Activated CD4-positive, alpha-beta T cell treated with anti-CD3 and anti-CD28 coated beads for 48 hours (primary cell): ENCODE measurements around the gene PLXNB2.
A peak's percentile ranks its signal among the peaks of the same experiment; 100 is the strongest.

Source experiments
- DNase-seq: peaks from one replicate; pipeline ENCODE4 v3.0.0-alpha.2; 2020

PLXNB2 gene

DNA sequence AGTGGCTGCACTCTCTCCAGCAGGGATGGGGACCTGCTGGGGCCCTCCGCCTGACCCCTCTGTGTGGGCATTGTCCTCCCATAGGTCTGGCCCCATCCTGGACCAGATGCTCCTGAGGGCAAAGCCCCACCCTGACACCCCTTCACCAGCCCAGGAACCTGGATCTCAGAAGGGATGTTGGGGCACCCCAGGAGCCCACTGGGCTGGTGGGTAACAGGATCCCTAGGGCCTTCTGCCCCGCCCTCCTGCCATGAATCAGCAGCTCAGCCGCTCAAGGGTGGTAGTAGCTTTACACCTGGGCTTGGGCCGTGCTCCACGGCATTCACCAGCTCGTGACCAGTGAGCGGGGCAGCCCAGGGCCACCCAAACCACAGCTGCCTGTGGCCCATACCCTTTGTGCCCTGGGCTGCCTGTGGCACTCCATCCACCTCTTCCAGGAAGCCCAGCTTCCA lies 45.0 kb downstream of the PLXNB2 start:
- peak; percentile 51 for DNase-seq

DNA sequence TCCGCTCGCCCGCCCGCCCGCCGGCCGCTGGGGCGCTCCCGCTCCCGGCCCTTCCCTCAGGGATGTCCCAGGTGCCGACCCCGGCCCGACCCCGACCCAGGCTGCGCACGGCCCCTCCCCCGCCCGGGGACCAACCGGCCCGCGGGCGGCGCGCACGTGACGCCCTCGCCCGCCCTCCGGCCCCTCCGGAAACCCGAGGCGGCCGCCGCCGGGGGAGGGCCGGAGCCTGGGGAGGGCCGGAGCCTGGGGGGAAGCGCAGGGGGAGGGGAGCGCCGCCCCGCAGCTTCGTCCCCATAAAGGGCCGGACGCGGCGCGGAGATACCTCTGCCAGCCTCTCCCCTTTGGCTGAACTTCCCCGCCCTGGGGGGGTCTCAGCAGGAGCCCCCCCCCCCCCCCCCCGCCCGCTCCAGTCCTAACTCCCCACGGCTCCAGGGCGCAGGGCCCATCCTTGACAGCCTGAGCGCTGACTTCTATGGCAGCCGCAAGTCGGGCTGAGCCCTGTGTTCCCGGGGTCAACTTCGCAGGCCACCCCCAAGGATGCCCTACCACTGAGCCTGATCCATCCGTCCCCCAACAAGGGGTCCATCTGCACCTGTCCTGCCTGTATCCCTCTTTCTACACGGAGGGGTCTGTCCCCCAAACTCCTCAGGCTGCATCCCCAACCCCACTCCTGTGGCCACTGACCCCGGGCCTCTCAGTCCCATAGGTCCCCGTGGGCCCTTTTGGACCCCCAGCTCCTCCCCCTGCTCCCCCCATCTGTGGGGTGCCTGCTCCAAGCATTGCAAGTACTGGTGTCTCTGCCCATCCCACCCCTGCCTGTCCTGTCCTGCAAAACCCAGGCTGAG lies 45.6 kb downstream of the PLXNB2 start, which contains the start of gene MAPK12:
Gene MAPK12 (minus strand): TSS at position 69 of the 845 bp plus-strand sequence. CDS start 174 bp downstream, outside the sequence.
- DNase-seq: no peak

DNA sequence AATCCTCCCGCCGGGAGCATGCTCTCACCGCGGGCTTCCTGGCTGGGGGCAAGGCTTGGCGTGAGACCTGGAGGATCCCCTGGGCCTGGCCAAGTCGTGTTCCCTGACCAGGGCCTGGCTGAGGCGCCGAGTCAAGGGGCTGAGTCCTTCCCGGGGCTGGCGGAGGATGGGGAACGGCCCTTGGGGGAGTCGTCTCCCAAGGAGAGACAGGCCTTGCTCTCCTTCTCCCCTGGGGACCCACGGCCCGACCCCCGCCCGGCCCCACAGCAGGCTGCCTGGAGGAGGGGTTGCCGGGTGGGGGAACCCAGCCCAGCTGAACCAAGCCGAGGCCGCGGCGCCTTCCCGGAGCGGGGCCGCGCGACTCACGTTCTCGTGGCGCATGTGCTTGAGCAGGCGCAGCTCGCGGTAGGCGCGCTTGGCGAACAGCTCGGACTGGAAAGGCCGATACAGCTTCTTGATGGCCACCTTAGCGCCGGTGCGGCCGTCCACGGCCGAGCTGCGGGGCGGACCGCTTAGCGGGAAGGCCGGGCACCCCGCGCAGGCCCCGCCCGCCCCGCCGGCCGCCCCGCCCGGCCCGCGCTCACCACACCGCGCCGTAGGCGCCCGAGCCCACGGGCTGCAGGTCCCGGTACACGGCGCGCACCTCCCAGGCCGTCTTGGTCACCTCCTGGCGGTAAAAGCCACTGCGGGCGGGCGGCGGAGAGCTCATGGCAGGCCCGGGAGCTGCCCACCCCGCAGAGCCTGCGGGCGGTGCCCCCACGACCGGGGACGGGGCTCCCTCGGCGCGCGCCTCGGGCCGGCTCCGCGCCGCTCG lies 46.4 kb downstream of the PLXNB2 start:
- peak; percentile 64 for DNase-seq

- no peak for DNase-seq
Measured at GRCh38 chr22:50260434-50260800, 47.0 kb downstream of the PLXNB2 start.

DNA sequence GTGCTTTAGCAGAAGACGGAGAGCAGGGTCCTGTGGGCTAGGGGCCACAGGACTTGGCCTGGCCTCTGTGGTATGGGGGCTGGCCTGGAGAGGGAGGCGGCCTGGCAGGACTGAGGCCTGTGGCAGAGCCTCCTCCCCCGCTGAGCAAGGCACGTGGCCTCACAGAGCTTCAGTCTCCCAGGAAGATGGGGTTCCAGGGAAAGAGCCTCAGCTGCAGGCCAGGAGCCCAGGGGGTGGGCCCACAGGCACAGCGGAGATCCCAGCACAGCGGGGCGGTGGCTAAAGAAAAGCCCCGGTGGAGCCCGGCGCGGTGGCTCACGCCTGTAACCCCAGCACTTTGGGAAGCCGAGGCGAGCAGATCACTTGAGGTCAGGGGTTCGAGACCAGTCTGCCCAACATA lies 48.1 kb downstream of the PLXNB2 start:
- DNase-seq: no peak

DNA sequence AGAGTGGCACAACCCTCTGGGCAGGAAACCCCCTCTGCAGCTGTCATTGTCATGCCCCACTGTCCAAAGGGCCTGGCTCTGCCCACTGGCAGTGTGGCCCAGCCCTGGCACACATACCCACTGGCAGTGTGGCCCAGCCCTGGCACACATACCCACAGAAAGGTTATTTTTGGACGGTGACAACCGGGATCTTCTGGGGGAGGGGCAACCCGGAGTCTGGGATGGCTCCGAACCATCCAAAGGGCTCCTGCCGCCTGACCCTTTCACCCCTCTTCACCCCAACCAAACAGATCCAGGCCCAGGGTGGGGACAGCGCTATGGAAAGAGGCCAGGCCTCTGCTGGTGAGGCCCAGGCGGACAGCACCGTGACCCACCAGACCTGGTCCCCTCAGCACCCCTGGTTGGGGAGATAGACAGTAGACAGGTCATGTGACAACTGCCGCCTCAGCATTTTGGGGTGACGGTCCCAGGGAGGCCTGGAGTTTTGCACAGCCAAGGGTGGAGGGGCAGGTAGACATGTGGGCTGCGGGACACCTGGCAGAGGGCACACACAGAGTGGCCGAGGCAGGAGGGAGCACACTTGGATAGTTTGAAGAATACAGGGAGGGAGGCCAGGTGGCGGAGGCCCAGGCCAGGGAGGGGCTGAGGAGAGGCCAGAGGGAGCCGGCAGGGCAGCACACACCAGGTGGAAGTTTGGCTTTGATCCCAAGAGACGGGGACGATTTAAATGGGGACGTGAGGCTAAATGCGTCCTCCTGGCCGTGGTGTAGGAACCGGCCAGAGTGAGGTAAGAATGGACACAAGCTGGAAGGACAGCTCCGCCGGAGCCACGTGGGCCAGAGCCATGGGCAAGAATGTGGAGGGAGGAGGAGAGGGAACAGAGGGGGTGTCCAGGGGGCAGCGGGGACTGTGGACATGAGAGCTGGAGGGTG lies 48.8 kb downstream of the PLXNB2 start:
- no peak for DNase-seq

DNA sequence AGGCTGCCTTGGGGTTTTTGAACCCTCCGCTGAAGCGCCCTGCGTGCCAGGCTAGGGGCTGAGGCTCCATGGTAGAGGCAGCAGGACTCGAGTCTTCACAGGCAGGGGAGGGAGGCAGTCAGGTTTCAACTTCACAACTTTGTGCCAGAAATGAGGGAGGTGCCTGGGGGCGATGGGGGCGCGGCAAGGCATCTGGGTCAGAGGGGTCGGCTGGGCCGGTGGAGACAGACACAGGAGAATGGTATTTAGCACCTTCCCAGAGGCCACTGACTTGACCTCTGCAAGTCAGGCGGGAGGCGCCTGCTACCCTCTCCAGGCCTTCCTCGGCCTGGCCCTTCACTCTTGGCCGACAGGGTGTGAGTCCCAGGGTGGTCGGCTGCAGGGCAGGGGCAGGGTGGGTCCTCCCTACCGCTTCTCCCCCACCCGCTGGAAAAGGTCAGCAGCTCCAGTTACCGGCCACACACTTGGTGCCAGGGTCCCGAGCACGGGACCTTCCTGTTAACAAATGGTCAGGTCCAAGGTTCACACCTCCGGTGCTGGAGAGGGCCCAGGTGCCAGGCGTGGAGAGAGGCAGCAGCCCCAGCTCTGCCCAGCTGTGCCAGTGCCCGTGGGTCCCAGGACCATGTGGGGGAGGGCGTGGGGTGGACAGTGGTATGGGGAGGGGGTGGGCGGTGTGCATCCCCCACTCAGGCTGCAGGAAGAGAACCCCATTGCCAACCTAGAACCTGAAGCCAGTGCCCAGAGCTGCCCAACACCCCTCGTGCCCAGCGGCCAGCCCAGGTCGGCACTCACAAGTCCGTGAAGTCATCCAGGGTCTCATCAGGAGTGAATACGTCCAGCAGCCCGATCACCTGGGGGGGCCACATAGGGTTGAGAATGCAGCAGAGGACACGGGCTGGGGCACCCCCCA lies 49.7 kb downstream of the PLXNB2 start:
- no peak for DNase-seq

DNA sequence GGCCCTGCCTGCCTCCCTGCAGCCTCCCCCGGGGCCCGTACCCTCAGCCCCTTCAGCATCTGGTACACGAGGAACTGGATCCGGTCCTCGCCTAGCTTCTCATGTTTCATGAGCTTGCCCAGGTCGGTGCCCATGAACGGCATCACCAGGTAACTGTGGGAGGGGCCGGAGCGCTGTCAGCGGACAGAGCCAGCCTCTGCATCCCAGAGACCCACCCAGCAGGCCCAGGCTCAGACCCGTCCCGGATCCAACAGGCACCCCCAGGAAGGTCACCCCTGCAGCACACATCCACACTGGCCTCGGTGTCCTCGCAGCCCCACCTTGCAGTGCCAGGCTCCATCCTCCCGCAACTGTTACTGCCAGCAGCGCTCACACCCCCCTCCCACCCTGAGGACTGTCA lies 50.4 kb downstream of the PLXNB2 start:
- no peak for DNase-seq

- DNase-seq: no peak
Measured at GRCh38 chr22:50256258-50256862, 51.1 kb downstream of the PLXNB2 start.

GRCh38 chr22:50255607-50256006 lies 51.8 kb downstream of the PLXNB2 start:
- DNase-seq: no peak

DNA sequence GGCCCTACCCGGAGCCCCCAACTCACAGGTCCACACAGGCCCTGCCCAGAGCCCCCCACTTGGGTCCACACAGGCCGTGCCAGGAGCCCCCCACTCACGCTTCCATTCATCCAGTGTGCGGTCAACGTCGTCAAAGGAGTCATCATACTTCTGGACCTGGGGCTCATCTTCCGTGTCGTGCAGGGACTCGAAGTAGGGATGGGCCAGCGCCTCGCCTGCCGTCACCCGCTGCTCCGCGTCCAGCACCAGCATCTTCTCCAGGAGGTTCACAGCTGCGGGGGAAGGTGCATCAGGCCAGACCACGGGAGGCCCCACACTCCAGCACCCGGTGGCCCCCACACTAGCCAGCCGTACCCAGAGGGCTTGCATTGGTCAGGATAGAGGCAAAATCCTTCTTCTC lies 52.3 kb downstream of the PLXNB2 start:
- DNase-seq: no peak

DNA sequence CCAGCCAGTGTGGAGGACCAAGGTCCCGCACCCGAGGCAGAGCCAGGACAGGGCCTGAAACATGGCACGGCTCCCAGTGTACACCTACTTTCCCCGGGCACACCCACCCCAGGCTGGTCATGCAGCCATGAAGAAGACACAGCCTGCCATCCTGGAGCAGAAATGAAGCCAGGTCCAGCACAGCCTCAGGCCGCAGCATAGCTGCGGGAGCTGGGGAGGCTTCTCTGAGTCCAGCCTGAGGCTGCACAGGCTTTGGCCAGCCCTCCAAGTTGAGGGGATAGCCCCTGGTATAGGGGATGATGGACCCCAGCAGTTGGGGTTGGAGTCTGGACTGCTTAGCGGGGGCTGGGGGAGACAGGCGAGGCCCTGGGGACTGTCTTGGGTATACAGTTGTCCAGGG lies 53.5 kb downstream of the PLXNB2 start:
- DNase-seq: no peak

- no peak for DNase-seq
Measured at GRCh38 chr22:50253046-50253915, 54.2 kb downstream of the PLXNB2 start.

DNA sequence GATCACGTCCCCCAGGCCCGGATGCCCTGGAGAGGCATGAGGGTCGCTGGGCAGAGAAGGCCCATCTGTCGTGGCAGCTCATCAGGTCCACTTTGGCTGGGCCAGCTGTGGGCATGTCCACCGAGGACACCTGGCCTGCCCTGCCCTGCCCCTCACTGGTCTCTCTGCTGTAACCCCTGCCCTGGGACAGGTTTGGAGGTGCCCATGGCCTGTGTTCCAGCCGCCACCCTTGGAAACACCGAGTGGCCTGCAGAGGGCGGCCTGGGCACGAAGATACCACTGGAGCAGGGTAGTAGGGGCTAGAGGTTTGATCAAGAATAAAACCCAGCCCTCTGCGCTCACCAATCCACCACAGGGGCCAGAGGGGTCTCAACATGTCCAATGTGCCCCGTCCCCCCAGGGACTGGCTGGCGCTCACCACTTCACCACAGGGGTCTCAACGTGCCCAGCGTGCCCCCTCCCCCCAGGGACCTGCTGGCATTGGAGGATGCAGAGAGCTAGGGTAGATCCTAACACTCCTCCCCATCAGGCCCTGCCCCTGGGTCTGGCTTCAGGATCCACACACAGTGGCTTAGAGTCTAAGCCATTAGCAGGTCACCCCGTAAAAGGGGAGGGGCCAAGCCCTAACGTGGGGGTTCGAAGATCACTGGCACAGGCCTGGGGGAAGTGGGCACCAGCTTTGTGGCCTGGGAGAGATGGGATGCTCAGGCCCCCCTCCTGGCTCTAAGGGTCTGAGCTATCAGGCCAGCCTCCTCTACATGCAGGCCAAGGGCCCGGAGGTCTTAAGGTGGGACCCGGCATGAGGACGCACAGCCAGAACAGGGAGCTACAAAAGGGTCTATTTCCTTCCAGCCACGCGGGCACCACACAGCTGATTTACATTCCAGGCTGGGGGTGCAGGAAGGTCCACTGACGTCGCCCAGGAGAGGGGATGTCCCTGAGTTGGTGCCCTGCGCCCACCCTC lies 55.1 kb downstream of the PLXNB2 start:
- peak; percentile 80 for DNase-seq

DNA sequence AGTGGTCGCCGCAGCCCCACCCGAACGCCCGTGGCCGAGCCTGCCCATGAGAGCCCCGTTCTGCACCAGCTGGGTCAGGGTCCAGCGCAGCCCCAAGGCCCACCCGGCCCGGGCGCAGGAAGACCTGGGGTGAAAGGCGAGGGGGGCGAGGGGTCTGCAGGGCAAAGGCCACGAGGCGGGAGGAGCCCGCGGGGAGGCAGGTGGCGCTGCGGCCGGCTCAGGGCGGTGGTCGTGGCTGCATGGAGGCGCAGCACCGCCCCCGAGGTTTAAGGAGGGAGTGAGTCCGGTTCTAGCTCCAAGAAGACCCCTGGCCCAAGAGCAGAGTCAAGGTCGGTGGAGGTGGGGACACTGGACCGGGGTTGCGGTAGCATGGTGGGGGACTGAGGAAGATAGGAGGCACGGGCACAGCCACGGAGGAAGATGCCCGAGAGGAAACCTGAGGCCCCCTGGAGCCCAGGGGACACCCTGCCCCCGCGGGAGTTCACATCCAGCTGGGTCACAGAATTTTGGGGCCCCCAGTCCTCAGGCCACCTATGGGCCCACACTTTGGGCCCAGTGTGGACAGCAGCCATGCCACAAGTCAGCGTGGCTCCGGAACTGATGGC lies 55.9 kb downstream of the PLXNB2 start:
- no peak for DNase-seq

DNA sequence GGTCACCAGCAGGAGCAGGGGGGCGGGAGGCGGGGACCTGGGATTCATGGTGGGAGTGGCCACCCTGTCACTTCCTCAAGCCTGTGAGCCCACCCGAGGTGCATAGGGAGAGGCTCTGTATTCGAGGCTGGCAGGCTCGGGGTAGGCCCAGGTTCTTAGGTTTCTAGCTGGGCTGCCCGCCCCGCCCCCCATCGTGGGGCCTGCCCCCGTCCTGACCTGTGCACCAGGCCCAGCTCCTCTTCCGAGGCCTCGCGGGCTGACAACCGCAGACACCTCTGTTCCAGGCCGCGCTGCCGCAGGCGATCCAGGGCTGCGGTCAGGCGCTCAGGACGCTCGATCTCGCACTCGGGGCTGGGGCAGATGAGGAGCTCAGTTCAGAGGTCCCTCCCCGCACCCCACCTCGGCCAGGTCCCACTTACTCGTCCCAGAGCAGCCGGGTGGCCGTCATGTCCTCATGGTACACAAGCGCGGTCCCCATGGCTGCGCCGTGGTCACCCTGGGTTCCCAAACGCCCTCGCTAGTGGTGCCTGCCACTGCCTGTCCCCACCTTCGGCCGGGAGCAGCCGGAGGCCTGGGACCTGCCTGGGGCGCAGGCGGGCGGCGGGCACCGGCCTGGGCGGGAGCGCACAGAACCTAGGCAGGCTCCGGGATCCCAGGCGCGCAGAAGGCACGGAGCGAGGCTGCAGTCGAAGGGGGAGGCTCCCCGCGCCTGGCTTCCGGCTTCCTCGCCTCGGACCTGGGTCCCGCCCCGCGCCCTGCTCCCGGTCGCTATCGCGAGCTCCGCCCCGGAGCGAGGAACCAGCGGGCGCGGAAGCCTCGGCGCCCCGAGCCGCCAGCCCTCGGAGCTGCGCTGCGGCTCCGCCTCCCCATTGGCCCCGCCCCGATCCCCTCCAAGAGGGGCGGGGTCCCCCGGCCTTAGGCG lies 56.6 kb downstream of the PLXNB2 start, which contains the start of gene HDAC10:
Gene HDAC10 (minus strand): TSS at position 711 of the 922 bp plus-strand sequence. CDS start 233 bp downstream, at position 478.
- DNase-seq: peak; percentile 91

GRCh38 chr22:50250249-50250554 lies 57.2 kb downstream of the PLXNB2 start:
- DNase-seq: no peak
